T-helper 1 cell treated with Interleukin-12 subunit alpha and Interleukin-12 subunit beta and Interleukin-4 antibody, amounts not matched to agents 30 ng/mL and 1 ng/mL, for 36 hours (primary cell): ENCODE measurements around the gene TFR2. TPM values are rescaled to one million over a fixed set of nuclear protein-coding genes. Genes with fewer than 3 reads are reported as not detected.

Experiments used
- intact Hi-C: fragments of 100-400 bp; cut with micrococcal nuclease; formaldehyde crosslinking; loops from one replicate; pipeline ENCODE4 v1.15.1; 2024
- total RNA-seq: library from RNA; stranded (reverse); gene quantifications from 2 replicates; pipeline ENCODE4 v1.2.3, GENCODE V29; 2022

TFR2 gene
- total RNA-seq, 1 donor from 2014 or later = 9.8 TPM

DNA sequence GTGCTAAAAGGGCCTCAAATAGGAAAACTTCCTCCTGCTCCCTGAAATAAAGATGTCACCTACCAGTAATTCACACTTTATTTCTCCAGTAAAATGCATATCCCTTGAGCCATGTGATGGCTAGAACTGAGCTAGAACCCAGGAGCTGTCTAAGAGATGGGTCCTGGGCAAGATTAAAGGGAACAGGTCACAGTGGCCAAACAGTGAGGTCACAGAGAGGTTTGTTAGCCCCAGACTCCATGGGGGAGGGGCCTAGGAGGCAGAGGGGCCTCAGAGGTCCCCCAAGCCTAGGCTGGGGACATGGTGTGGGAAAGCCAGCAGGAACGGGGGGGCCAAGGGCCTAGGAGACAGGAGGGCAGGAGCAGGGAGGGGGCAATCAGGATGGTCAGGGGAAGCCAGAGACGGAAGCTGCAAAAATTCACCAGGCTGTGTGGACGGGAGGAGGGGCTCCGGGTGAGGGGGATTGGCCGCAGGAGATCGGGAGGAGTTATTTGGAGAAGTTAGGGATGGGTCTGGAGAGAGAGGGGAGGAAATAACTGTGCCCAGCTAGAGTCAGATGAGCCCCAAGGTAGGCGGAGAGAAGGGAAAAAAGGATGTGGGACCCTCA, 51.9 kb downstream of the TFR2 start:
- intact Hi-C loops = loop anchor here (10.0 kb wide), 1 partner anchor 315 kb away; no protein-coding TSS in a partner anchor

DNA sequence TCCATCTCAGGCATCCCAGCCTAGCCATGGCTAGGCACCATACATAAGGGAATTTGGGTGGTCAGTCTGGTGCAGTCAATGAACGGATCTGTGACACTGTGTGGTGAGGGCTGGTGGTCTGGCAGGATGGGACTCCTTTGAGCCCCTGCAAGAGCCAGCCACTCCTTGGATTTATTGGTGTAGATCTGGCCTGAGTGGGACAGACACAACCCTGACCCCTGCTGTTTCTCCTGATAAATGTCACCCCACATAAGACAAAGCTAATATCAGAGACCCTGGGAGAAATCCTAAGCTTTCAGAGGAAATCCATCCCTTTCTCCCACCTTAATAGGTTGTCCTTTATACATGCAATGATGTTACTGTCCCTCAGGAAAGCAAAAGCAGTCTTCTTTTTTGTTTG, 52.9 kb downstream of the TFR2 start:
- intact Hi-C loops = loop anchor here (10.0 kb wide), 1 partner anchor 314 kb away; no protein-coding TSS in a partner anchor

DNA sequence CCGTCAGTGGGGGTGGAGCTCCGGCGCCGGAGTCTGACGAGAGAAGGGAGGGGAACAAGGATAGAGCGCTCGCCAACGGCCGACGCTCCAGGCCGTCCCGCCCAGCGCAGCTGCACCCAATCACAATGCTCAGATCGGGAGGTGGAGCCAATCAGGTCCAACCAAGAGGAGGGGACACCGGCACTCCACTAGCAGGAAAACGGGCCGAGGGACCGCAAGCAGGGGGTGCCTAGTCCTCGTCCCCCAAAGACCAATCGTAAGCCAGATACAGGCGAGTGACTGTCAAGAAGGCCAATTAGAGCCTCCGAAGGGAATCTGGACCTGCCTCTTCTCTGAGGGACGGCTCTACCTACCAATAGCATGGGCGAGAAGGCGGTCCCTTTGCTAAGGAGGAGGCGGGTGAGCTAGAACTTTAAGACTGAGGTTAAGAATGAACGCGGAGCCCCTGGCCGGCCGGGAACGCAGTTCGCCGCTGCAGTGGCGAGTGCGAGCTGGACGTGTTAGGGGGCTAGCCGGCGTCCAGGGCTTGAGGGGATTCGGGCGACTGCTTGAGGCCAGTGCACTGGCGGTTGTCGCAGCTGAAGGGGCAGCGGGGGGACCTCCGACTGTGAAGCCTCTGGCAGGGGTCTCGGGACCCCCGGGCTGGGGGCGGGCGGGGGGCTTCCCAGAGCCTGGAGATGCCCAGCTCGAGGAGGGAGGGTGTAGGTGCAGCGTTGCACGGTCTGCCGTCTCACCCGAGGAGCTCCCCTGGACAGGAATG, 54.9 kb downstream of the TFR2 start, which contains the start of gene FBXO24:
FBXO24 (plus strand) TSS at position 63 of the 760 bp plus-strand sequence; CDS start at position 361, 298 bp downstream.
- intact Hi-C loops = loop anchor here (1.0 to 10.0 kb wide), 16 partner anchors 18 to 485 kb away; partner anchors contain the start of genes AP4M1, CNPY4, GNB2 and MCM7

DNA sequence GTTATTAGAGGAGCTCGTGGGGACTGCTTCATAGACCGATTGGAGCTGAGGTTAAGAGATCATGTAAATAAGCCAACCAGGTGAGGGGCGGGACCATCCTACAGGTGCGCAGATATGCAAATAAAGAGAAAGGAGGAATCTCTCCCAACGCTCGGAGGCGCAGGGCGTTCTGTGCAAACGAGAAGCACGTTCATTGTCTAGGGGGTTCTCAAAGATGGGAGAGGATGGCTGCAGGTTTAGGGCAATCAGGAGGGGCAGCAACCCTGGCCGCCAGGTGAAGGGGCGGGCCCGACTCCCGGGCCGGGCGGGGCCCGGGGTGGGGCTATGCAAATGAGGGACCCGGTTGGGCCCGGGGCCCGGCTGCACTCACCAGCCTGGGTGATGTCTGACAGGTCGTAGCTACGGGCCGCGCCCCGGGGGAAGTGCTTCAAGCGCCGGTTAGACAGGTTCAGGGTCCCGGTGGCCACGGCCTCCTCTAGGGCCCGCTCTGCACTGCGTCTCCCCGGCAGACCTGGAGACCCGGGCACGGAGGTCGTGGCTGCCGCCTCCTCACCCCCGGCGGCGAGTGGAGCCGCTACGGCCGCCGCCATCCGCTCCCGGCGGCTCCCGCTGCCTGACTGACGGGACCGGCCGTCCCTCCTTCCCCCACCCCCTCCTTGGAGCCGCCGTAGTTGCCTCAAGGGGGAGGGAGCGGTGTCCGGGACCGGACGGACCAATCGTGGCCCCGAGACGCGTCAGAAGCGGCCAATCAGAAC, 55.7 kb downstream of the TFR2 start, which contains the start of gene LRCH4:
LRCH4 (minus strand) TSS at position 619 of the 755 bp plus-strand sequence; CDS start at position 590, 29 bp downstream.
- intact Hi-C loops = loop anchor here (1.0 to 10.0 kb wide), 17 partner anchors 19 to 484 kb away; partner anchors contain the start of genes AP4M1, CNPY4, GNB2 and MCM7

DNA sequence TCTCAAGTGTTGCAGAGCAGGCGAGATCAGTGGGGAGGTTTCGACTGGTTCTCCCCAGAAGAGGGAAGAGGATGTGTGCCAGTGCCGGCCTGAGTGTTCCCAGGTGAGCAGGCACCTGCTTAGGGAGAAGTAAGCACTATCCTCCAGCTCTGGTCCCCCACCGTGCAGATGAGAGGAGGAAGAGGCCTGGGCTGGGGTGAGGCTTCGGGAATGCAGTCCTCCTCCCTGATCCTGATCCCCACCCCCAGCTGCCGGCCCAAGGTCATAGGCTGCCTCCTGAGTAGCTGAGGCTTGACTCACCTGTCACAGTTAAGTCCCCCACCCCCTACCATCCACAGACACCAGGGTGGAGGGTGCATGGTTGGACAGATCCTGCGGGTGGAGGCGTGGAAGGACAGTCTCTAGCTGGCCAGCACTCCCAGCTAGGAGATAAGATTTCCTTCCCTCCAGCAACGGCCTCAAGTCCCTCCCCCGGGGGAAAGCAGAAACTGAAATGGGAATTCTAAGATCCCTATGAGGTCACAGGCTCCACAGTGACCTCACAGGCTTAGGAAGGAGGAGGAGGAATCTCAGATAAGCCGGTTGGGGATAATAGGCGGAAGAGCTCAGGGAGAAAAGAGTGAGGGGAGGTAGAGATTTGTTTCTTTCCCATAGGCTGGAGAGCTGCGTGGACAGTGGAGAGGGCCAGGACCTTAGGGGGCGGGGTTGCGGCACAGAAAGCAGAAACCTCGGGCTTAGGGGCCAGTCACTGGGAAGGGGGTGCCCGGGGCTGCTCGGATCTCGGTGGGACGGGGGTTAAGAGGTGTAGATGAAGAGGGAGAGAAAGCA, 56.5 kb downstream of the TFR2 start:
- intact Hi-C loops = loop anchor here (1.0 to 10.0 kb wide), 2 partner anchors 304 to 310 kb away; partner anchors contain the start of gene UFSP1

DNA sequence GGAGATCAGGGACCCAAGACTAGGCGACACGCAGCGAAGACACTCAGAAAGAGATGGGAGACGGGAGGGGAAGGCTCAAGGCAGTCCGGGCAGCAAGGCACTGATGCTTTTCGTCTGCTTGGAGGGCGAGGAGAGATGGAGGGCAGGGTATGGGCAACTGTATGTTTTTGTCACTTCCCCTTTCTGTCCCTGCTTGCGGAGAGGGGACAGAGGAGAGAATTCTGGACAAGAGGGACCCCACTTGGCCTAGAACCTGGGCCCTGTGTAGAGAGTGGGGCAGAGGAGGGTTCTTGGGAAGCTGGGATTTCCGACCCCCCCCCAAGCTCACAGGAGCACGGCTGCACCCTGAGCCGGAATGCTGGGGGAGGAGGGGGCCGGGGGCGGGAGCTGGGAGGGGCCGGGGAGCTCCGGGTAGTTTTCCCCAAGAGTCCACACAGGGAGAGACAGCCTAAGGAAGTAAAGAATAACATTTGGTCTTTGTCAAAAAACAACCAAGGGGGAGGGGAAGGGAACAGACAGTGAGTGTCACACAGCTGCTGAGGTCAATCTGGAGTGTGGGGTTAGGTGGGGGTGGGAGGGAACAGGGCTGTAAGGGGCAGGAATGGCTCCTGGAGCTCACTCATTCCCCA, 57.2 kb downstream of the TFR2 start:
- intact Hi-C loops = loop anchor here (10.0 kb wide), 1 partner anchor 309 kb away; no protein-coding TSS in a partner anchor

DNA sequence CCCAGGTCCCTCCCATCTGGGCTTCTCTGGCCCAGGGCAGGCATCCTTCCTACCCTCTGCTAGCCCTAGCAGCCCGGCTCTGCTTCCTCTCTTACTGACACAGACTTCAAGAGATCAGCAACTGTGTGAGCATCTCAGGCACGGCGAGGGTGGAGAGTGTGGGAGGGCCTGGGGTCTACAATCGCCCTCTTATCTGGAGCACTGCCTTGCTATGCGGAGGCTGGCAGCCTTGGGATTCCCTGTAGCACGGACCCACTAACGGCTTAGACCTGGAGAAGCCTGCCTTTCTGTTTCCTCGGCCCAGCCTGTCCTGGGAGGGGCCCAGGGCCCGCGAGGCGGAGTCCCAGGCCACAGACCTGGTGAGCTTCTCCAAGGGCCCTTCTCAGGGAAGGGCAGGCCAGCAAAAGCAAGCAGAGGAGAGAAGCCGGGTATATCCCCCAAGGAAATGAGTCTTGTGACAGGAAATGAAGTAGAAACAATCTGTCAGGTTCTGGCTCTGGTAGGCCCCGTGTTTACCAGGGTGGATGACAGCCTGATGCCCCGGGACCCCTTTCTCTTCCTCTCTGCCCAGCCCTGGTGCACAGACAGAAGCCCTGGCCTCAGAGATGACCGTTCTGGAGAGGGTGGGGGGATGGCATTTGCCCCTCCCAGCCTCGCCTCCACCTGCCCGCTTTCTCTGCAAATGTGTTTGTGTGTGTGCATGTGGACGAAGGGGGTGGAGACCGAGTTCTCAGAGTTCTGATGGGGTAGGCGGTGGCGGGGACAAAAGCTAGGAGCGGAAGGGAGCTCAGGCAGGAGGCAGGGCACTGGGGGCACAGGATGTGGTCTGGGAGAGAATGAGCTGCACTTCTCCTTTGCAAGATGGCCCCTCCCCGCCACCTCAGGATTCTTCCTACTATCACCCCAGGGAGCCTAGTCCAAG, 58.0 kb downstream of the TFR2 start:
- intact Hi-C loops = loop anchor here (1.0 to 10.0 kb wide), 2 partner anchors 13 to 309 kb away; no protein-coding TSS in a partner anchor

DNA sequence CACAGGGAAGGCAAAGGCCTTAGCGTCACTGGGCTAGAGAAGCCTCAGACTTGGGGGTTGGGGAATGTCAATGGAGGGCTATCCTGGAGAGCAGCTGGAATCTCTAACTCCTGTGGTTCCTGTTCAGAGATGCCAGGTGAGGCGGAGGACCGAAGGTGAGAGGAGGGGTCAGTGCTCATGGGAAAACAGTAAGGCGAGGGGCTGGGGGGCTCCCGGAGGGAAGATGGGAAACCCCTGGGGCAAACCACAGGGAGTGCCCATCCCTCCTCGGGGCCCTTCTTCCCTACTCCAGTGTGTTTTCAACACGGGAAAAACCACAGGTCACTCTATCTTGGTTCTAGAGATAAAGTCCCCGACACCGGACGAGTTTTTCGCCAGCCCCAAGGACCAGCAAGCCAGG, 58.7 kb downstream of the TFR2 start:
- intact Hi-C loops = loop anchor here (1.0 to 10.0 kb wide), 2 partner anchors 12 to 308 kb away; no protein-coding TSS in a partner anchor

DNA sequence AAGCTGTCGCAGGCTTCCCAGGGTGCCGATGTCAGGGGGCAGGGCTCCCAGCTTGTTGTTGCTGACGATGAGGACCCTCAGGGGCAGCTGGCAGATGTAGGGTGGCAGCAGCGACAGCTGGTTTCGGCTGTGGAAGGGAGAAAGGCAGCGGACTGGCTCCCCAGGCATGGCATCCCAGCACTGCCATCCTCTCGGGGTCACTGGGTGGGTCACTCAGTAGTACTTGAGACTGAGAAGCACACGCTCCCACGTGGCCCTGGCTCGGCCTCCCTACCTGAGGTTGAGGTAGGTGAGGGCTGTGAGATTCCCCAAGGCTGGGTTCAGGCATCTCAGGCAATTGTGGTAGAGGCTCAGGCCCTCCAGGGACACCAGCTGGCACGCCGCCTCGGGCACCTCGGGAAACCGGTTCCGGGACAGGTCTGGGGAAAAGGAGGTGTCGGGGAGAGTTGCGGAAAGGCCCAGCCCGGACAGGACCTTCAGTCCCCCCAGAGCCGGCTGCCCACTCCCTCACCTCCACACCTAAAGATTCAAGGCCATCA, 59.2 kb downstream of the TFR2 start:
- intact Hi-C loops = loop anchor here (10.0 kb wide), 1 partner anchor 307 kb away; no protein-coding TSS in a partner anchor

DNA sequence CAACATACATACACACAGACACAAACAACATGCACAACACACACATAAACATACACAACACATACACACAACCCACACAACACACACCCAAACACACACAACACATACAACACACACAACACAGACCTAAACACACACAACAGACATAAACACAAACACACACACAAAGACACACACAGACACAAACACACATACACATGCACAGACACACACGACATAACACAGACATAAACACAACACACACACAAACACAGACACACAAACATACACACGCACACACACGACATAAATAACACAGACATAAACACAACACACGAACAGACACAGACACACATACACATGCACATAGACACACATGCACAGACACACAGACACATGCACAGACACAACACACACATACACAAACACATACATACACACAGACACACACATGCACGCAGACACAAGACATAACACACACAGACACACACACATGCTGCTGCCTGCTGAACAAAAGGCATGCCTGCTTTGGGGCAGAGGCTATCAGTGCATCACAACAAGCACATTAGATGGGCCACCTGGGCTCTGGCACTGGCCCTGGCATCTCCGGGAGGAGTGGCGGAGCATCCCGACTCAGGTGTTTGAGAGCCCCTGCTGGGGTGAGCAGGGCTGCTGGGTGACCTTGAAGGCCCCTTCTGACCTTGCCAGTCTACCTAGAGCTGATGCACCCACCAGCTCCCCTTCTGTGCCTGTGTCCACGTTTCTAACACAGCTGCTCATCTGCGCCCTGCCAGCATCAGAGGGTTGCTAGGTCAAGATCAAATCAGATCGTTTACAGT, 60.7 kb downstream of the TFR2 start:
- intact Hi-C loops = loop anchor here (10.0 kb wide), 1 partner anchor 306 kb away; no protein-coding TSS in a partner anchor

DNA sequence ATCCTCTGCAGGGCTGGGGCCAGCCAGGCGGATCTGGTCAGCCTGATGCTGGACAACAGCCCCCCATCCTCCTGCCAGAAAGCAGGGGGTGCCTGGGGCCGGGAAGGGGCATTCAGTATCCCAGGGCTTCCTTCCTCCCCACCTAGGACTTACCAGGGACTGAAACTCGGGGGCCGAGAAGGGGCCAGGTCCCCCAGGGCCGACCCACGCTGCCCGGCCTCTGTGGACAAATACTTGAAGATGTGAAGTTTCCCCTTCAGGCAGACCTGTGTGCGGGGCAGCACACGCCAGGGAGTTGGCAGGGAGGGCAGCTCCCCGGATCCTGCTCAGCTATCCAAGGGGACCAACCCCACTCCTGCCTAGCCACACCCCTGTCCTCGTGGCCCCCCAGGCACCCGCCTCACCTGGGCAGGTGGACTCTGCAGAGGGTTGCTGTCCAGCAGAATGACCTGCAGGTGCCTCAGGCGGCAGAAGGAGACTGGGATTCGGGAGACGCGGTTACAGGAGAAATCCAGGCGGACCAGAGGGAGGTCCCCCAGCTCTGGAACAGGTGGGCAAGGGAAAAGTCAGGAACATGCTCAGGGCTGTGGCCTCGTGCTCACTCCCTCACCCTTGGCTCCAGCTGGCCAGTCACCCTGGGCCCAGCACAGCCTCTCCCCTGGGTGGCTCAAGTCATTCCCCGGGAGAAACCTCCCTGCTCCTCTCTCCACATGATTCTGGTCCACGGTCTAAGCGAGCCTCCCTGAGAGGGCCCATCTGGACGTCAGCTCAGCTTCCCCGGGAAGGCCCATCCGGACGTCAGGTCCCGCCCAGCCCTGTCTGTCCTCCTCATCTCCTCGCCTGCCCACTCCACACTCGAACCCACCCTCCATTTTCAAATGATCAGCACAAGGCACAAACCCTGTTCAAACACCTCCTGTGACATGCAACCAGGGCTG, 62.8 kb downstream of the TFR2 start:
- intact Hi-C loops = no loop called here

DNA sequence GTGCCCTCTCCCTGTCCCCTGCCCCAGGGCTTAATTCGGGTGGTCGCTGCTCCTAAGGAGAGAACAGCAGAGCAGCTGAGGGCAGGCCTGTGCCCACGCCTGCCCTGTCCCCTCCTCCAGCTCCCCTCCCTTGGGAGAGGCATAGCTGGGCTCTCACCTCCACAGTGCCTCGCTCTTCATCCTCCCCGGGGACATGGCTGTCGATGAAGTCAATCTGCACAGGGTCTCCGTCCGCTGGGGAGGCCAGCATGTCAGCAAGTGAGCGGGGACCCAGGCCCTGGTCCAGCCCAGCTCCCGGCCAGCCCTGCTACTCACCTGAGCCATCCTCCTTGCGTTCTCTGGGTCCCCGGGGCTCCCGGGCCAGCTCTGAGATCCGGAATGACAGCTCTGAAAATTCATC, 63.8 kb downstream of the TFR2 start:
- intact Hi-C loops = no loop called here

DNA sequence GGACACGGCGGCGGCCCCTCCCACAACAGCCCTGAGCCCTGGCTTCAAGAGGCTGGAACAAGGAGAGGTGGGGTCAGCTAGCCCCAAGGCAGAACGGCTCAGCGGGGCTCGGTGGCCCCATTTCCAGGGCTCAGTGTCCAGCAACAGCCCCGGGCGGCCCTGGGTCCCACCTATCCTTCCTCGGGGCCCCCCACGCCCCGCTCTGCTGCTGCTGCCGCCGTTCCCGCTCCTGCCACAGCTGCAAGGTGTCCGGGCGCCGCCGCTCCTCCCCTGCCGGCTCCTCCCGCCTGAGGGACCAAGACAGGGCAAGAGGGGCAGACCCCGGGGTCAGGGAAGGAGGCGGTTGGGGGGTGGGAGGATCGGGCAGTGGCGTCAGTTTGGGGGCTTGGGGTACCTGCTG, 64.2 kb downstream of the TFR2 start:
- intact Hi-C loops = no loop called here

DNA sequence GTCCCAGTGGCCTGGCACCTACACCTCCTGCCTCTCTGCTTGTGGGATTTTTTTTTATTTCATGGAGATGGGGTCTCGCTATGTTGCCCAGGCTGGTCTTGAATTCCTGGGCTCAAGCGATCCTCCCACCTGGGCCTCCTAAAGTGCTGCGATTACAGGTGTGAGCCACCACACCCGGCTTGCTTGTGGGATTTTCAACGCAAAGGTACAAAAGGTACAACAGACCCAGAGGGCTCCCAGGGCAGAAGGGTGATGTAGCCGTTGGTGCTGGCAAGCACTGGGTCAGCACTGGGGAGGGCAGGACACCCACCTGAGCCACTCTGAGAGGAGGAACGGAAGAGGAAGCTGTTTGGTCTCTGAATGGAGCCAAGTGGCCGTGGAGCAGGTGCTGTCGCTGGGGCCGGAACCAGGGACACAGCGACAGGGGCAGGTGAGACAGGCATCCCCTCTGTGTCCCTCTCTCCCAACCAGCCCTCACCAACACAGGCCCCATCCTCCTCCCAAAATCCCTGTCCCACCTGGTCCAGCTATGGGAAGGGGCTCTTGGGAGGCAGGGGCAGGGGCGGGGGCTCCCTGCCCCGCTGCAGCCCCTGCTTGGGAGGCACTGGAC, 64.9 kb downstream of the TFR2 start:
- intact Hi-C loops = no loop called here

DNA sequence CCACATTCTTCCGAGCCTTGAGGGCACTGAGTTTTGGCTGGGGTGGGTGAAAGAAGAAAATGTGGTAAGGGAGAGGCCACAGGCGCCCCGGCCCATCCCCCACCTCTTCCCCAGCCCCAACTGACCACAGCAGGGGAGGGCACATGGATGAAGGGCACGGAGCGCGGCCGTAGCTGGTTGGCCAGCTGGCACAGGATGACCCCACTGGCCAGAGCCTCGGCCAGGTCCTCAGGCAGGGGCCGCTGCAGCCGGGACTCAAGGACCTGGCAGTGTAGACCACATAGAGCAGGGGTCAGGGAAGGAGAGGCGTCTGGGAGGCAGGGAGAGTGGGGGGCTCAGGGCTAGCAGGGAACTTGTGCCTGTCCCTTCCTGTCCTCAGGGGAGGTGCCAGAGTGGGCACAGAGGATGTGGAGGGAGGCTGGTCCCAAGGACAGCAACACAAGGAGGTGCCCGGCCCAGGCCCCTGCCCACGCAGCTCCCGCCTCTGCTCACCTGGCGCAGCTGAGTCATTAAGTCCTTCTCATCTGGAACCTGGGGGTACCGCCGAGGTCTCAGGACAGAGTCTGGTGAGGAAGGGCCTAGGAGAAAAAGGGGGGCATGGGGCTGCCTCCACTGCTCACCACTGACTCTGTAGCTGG, 65.5 kb downstream of the TFR2 start:
- intact Hi-C loops = no loop called here
